Liver (tissue), 9 donors: ENCODE results near the gene SPATA31E1. TPM values are rescaled to one million over a fixed set of nuclear protein-coding genes. Genes with fewer than 3 reads are reported as not detected.

ENCODE experiments used
- DNase-seq: peaks from one replicate; pipeline ENCODE4 v3.0.0-alpha.2; 2017; ENCODE audit warnings: low spot score
- H3K27ac ChIP-seq, 2 donors: one replicate each; pipeline ENCODE4 v1.7.0; 2013; ENCODE audit warnings: inconsistent platforms in 2 of 2, low read length in 2 of 2, control low read depth in 1 of 2, low read depth in 1 of 2, mild to moderate bottlenecking in 1 of 2
- H3K27me3 ChIP-seq, 4 donors: one replicate each; pipeline versions ENCODE4 v1.6.1 to v1.7.0; 2013; ENCODE audit warnings: low read length in 3 of 4, inconsistent platforms in 1 of 4, mild to moderate bottlenecking in 1 of 4, moderate library complexity in 1 of 4; ENCODE audit not compliant: control insufficient read depth in 4 of 4, insufficient read depth in 4 of 4
- H3K36me3 ChIP-seq, 4 donors: one replicate each; pipeline versions ENCODE4 v1.6.1 to v1.7.0; 2013; ENCODE audit warnings: low read length in 3 of 4, mild to moderate bottlenecking in 3 of 4, low read depth in 1 of 4, moderate library complexity in 1 of 4; ENCODE audit not compliant: control insufficient read depth in 4 of 4, insufficient read depth in 3 of 4
- H3K4me1 ChIP-seq, 4 donors: one replicate each; pipeline versions ENCODE4 v1.6.1 to v1.7.0; 2013; ENCODE audit warnings: low read length in 3 of 4, mild to moderate bottlenecking in 3 of 4, moderate library complexity in 1 of 4; ENCODE audit not compliant: control insufficient read depth in 4 of 4, insufficient read depth in 4 of 4
- H3K4me3 ChIP-seq, 3 donors: one replicate each; pipeline versions ENCODE4 v1.6.1 to v1.7.0; 2013; ENCODE audit warnings: low read length in 3 of 3, control low read depth in 1 of 3, low read depth in 1 of 3, mild to moderate bottlenecking in 1 of 3
- H3K9ac ChIP-seq, 2 donors: one replicate each; pipeline ENCODE4 v1.7.0; 2013; ENCODE audit warnings: low read length in 2 of 2, mild to moderate bottlenecking in 2 of 2, moderate library complexity in 2 of 2, control low read depth in 1 of 2, low read depth in 1 of 2
- H3K9me3 ChIP-seq, 4 donors: one replicate each; pipeline versions ENCODE4 v1.6.1 to v1.7.0; 2013; ENCODE audit warnings: low read length in 3 of 4; ENCODE audit not compliant: control insufficient read depth in 4 of 4
- ATF3 ChIP-seq: IDR thresholded peaks from 2 replicates; pipeline ENCODE4 v1.6.1; 2016; ENCODE audit warnings: antibody characterized with exemption
- CTCF ChIP-seq: fragments of 150-350 bp; IDR thresholded peaks from 2 replicates; pipeline ENCODE4 v1.5.1; 2017; ENCODE audit warnings: improper control_type of control experiment, low read depth, low read length; ENCODE audit not compliant: missing input control
- FOXA1 ChIP-seq: IDR thresholded peaks from 2 replicates; pipeline ENCODE4 v1.6.1; 2016; ENCODE audit warnings: antibody characterized with exemption
- FOXA2 ChIP-seq: IDR thresholded peaks from 2 replicates; pipeline ENCODE4 v1.6.1; 2016; ENCODE audit warnings: antibody characterized with exemption
- GABPA ChIP-seq, 2 donors: IDR thresholded peaks in 1 of 2; conservative IDR thresholded peaks in 1 of 2; 2 replicates each; pipeline ENCODE4 v1.6.1; 2016; ENCODE audit warnings: antibody characterized with exemption in 2 of 2, mild to moderate bottlenecking in 1 of 2, moderate library complexity in 1 of 2
- JUND ChIP-seq, 2 donors: IDR thresholded peaks; 2 replicates each; pipeline ENCODE4 v1.6.1; 2016; ENCODE audit warnings: antibody characterized with exemption in 2 of 2
- MAX ChIP-seq: IDR thresholded peaks from 2 replicates; pipeline ENCODE4 v1.6.1; 2016; ENCODE audit warnings: antibody characterized with exemption
- NR2F2 ChIP-seq: IDR thresholded peaks from 2 replicates; pipeline ENCODE4 v1.6.1; 2016; ENCODE audit warnings: antibody characterized with exemption
- RAD21 ChIP-seq, 2 donors: IDR thresholded peaks; 2 replicates each; pipeline ENCODE4 v1.6.1; 2016; ENCODE audit warnings: antibody characterized with exemption in 2 of 2, mild to moderate bottlenecking in 2 of 2
- REST ChIP-seq: IDR thresholded peaks from 2 replicates; pipeline ENCODE4 v1.6.1; 2016; ENCODE audit warnings: antibody characterized with exemption, mild to moderate bottlenecking
- RXRA ChIP-seq, 2 donors: IDR thresholded peaks; 2 replicates each; pipeline ENCODE4 v1.6.1; 2017 to 2018; ENCODE audit warnings: antibody characterized with exemption in 2 of 2, mild to moderate bottlenecking in 1 of 2
- TAF1 ChIP-seq: conservative IDR thresholded peaks from 2 replicates; pipeline ENCODE4 v1.6.1; 2016; ENCODE audit warnings: antibody characterized with exemption, mild to moderate bottlenecking
- ZBTB33 ChIP-seq: IDR thresholded peaks from 2 replicates; pipeline ENCODE4 v1.6.1; 2016; ENCODE audit warnings: antibody characterized with exemption
- WGBS: extraction: QIAGEN DNeasy Blood & Tissue Kit; methylation state at CpG from one replicate; pipeline ENCODE4 v1.1.7; 2013; 5-methylcytosine and 5-hydroxymethylcytosine counted together
- polyA plus RNA-seq, 2 donors: library from polyadenylated mRNA; stranded (reverse) in 1 of 2; unstranded in 1 of 2; fragments of 200-250 nt in 1 of 2; fragments of >200 nt in 1 of 2; fragmentation: Nextera tagmentation in 1 of 2; extraction: Ambion mirVana in 1 of 2; gene quantifications; one replicate each; pipeline versions ENCODE4 v1.2.1 to v1.2.3, GENCODE V29; 2013 to 2015
- total RNA-seq, 2 donors: library from RNA; depleted of rRNA; stranded (reverse); fragments of >200 nt; gene quantifications; one replicate each; pipeline ENCODE4 v1.2.3, GENCODE V29; 2014
- donor health status: healthy.
- donor health status: healthy.
- donor health status: healthy.
- donor health status: healthy.
- donor health status: healthy.

Gene SPATA31E1
- total and polyA plus RNA-seq, 4 donors: not detected

GRCh38 chr9:87857948-87858335 lies 24.7 kb upstream of the SPATA31E1 start:
- TF ChIP-seq CTCF (no peak), ZBTB33 (no peak), FOXA2 (no peak), RAD21 (IDR thresholded peaks at IDR 0.05) (no peak), TAF1 (no peak), REST (no peak), MAX (no peak), RXRA (IDR thresholded peaks at IDR 0.05) (no peak), GABPA (IDR thresholded peaks at IDR 0.05 in 1 of 2, conservative IDR thresholded peaks at IDR 0.05 in 1 of 2) (no peak), FOXA1 (no peak), NR2F2 (no peak), ATF3 (no peak)
- Histone ChIP-seq H3K36me3 (no peaks in the 10 kb centered on the region), H3K27me3 (no peaks in the 10 kb centered on the region), H3K27ac (no peak overlapping the region), H3K4me3 (no peak overlapping the region), H3K4me1 (no peaks in the 10 kb centered on the region), H3K9me3 (no peaks in the 10 kb centered on the region), H3K9ac (no peak overlapping the region)
- DNase-seq: no peak
- 97% methylated on average over 8 of the region's 8 CpGs for WGBS

- H3K9ac ChIP-seq: no peak overlapping the region
- DNase-seq: no peak
- H3K27me3 ChIP-seq: no peaks in the 10 kb centered on the region
- no peak for TF ChIP-seq CTCF
- TF ChIP-seq JUND (IDR thresholded peaks at IDR 0.05): no peak
- TF ChIP-seq TAF1: no peak
- peaks cover 0 to 5% (median 1%) of the 10 kb centered on the region in 4 donors for H3K4me1 ChIP-seq
- no peak overlapping the region for H3K4me3 ChIP-seq
- no peak overlapping the region for H3K27ac ChIP-seq
- H3K36me3 ChIP-seq: no peaks in the 10 kb centered on the region
- WGBS: 94% methylated on average over 27 of the region's 27 CpGs
- no peaks in the 10 kb centered on the region for H3K9me3 ChIP-seq
Measured at GRCh38 chr9:87859137-87859536, 23.5 kb upstream of the SPATA31E1 start.
